Hematopoietic multipotent progenitor cell treated with erythropoietin and hydrocortisone succinate and interleukin-3 and kit ligand, for 8 days (in vitro differentiated cells): Measurements from ENCODE around the gene NEAT1.
"Not testable (repeated sequence)": the region's sequence is repeated elsewhere in the genome, so short reads cannot be mapped to it uniquely, and the experiment has no call there.

ENCODE experiments used
- DNase-seq: peaks from one replicate; pipeline ENCODE4 v3.0.0-alpha.2; 2015

The NEAT1 gene

DNA sequence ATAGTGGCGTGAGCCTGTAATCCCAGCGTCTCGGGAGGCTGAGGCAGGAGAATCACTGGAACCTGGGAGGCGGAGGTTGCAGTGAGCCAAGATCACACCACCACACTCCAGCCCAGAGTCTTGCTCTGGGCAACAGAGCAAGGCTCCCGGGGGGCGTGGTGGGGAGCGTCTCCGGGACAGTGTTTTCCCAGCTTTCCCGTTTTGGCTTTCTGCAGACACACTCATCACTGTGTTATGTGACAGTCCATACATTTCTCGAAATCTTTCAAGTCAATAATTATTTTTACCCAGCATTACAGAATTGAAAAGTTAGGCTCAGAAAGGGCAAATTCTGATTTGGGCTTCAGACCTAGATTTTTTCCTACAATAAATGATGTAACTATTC, 31.7 kb downstream of the NEAT1 start:
- DNase-seq, result no peak

GRCh38 chr11:65454696-65455456, 32.3 kb downstream of the NEAT1 start:
- peak; percentile 81 for DNase-seq

- DNase-seq, result no peak
Observed at GRCh38 chr11:65456418-65456817, 33.8 kb downstream of the NEAT1 start.

DNA sequence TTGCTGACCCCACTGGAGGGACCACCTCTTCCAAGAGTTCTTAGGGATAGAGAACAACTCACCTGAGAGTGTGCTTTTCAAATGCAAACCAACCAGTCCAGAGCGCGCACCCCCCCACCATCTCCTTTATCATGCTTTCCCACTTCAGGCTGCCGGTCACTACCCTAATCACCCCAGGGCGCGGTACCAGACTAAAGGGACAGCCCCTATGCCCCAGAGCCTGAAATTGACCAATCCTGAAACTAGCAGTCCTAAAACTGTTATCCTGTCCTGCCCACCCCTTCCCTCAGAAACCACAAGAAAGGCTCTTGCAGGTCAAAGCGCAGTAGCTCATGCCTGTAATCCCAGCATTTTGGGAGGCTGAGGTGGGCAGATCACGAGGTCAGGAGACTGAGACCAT, 37.0 kb downstream of the NEAT1 start:
- DNase-seq, result peak; percentile 75

- DNase-seq, result not testable (repeated sequence)
Observed at GRCh38 chr11:65465471-65465870, 42.9 kb downstream of the NEAT1 start.

GRCh38 chr11:65467306-65467705, 44.7 kb downstream of the NEAT1 start:
- not testable (repeated sequence) for DNase-seq

DNA sequence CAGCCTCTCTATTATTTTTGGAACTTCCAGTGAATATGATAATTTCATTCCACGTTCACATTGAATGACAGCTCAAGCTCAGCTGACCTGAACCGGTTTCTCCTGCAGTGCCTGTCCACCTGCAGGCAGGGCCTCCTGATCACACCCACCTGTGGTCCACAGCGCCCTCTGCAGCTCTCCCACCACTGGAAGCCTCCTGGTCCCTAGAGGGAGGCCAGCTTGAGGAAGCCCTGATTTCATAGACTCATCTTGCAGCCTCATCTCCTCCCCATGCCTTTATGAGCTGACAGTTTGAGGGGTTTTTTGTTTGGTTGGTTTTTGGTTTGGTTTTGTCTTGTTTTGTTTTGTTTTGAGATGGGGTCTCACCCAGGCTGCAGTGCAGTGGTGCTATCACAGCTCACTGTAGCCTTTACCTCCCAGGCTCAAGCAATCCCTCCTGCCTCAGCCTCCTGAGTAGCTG, 46.3 kb downstream of the NEAT1 start:
- peak; percentile 68 for DNase-seq

GRCh38 chr11:65470433-65471049, 47.9 kb downstream of the NEAT1 start:
- DNase-seq, result no peak

- DNase-seq, result peak; percentile 82
Observed at GRCh38 chr11:65471447-65471891, 48.9 kb downstream of the NEAT1 start.

DNA sequence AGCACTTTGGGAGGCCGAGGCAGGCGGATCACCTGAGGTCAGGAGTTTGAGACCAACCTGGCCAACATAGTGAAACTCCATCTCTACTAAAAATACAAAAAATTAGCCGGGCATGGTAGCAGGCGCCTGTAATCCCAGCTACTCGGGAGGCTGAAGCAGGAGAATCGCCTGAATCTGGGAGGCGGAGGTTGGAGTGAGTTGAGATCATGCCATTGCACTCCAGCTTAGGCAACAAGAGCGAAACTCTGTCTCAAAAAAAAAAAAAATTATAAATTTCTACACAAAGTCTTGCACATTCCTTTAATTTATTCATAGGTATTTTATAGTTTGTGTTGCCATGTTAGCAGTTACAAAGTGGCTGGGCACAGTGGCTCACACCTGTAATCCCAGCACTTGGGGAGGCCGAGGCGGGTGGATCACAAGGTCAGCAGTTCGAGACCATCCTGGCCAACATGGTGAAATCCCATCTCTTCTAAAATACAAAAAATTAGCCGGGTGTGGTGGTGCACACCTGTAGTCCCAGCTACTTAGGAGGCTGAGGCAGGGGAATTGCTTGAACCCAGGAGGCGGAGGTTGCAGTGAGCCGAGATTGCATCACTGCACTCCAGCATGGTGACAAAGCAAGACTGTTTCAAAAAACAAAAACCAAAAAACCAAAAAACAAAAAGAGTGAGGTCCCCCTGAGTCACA, 50.1 kb downstream of the NEAT1 start:
- not testable (repeated sequence) for DNase-seq

- DNase-seq, result no peak
Observed at GRCh38 chr11:65473278-65473860, 50.8 kb downstream of the NEAT1 start.

GRCh38 chr11:65474864-65475263, 52.3 kb downstream of the NEAT1 start:
- no peak for DNase-seq

- no peak for DNase-seq
Observed at GRCh38 chr11:65476632-65477148, 54.1 kb downstream of the NEAT1 start.

GRCh38 chr11:65477149-65477965, 54.8 kb downstream of the NEAT1 start:
- peak; percentile 95 for DNase-seq

DNA sequence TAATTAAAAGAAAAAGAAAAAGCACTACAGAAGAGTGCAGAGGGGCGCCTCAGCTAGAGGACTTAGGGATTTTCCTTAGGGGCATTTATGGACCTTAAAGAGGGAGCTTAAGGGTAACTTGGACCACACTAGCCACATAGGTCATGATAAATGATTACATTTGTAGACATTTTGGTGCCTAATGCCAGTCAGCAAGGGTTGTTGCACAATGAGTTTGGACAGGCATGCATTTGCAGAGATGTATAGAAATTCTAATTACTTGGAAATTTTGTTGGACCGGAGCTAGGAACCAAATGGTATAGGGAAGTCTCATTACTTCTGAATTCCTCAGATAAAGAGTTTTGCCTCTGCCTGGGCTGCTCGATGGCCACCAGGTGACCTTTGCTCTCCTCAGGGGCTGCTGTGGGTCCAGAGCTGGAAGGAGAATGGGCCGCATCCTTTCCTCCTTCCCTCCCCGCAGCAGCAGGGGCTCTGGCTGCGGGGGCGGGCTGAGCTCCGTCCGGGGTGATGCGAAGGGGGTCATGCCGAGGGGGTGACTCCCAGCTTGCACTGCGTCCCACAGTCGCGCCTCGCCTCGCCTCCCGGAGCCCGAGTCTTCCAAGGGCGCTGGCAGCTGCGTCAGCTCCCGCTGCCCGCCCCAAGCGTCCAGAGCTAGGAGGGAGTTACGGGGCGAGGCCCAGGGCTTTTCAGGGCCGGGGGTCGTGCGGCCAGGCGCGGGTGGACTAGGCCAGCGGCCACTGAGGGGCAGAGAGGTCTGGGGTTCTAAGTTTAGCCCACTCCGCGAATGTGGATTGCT, 56.0 kb downstream of the NEAT1 start:
- DNase-seq, result no peak

DNA sequence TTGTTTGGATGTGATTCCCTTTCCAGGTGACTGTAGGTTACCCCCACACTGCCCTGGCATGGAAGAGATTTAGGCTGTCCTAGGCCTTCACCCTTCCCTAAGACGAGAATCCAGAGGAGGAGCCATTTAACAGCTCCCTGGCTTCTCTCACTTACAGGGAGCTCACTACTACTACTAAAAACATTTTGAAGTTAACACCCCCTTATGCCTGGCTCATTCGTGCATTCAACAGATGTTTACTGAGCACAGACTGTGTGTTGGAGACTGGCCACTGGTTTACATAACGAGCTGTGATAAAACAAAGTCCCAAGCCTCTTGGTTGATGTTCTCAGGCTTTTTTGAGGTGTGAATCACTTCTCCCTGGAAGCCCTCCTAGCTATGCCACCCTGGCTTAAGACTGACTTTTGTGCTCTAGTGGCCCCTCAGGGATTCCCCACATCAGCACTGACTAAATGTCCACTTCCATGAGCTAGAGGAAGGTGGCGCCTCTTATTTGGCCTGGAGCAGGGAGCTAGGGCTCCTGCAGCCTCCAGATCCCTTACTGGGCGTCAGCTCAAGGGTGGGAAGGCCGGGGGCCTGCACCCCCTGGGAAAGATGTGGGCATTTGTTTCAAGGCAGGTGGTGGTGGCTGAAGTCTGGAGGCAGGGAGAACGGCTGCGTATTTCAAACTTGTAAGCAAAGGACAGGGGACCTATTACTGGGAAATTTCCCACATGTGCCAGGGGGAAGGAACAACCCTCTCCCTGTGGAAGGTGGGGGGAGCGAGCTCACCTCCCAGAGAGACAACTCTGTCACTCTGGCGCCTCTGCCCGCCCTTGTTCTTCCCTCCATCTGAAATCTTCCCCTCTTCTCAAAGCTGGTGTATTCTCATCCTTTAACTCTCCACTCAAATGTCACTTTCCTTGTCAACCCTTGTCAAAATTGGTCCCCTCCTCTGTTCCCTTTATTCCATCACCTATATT, 56.9 kb downstream of the NEAT1 start:
- DNase-seq, result no peak

DNA sequence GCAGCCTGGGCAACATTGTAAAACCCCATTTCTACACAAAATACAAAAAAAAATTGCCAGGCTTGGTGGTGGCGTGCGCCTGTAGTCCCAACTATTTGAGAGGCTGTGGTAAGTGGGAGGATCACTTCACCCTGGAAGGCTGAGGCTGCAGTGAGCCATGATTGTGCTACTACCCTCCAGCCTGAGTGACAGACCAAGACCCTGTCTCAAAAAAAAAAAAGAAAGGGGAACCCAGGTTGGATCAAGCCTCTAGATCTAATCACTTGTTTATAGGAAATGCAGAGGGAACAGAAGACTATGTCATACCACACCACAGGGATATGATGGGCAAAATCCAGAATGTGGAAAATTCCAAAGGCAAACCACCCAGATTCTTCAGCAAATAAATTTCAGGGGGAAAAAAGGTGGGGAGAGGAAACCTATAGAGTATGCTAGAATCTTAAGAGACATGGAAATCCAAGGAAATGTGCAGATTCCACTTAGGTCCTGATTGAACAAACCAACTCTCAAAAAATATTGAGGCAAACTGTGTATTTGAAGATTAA, 59.8 kb downstream of the NEAT1 start:
- no peak for DNase-seq

GRCh38 chr11:65485920-65486219, 63.3 kb downstream of the NEAT1 start:
- no peak for DNase-seq

- no peak for DNase-seq
Observed at GRCh38 chr11:65486570-65487466, 64.2 kb downstream of the NEAT1 start.
